ENCODE data around the gene TPP2. TPM values are rescaled to one million over a fixed set of nuclear protein-coding genes. Genes with fewer than 3 reads are reported as not detected.

TPP2 gene
- total and polyA plus RNA-seq, 9 of the 15 experiments (the other 6 are each of a cell fraction or from before 2014, with no cell fraction given), result 18.8 to 87.7 (median 55.9) TPM

DNA sequence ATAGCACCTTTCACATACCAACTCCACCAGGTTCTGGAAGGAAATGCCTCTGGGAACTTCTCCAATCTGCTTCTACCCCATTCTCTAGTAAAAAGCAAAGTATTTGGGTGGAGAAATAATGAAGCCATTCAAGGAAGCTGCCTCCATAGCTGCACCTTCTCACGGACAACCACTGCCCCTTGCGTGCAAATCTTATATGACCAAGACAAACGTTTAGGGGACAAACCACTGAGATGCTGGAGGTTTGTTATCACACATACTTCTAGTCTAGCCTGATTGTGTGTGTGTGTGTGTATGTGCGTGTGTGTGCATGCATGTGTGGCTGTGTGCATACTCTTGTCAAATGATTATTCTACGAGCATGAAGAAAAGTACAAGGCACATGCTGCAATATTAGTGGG, 104.5 kb downstream of the TPP2 start:
- no peaks in the 10 kb centered on the region for H3K9me3 ChIP-seq (replicated peaks; ENCODE audit: control insufficient read depth, insufficient read depth, low read depth, low read length)
- no peaks in the 10 kb centered on the region for H3K4me1 ChIP-seq (replicated peaks in 1 of 2; ENCODE audit: control insufficient read depth in 2 of 2, insufficient read depth in 2 of 2, low read length in 2 of 2)
- in situ Hi-C loops (cut with MboI) (loop anchor here (10.0 kb wide), 1 partner anchor 117 kb away; no protein-coding TSS in a partner anchor), intact Hi-C loops (cut with micrococcal nuclease) (no loop called here)
- H4K20me1 ChIP-seq (replicated peaks; ENCODE audit: control insufficient read depth, insufficient read depth, low read length), result no peaks in the 10 kb centered on the region
- FAIRE-seq, result peak; percentile 23
- ChIA-PET POLR2A (interaction anchor here (0.8 kb wide), 1 partner anchor 64 kb away, joined by 3 read pairs; no protein-coding TSS in a partner anchor), CTCF (ENCODE audit: low intra/inter-chr PET ratio) (no interaction called here)
- no peak for TF ChIP-seq PYGO2 (tag; IDR thresholded peaks at IDR 0.05)
- TF ChIP-seq, protein P1, sequence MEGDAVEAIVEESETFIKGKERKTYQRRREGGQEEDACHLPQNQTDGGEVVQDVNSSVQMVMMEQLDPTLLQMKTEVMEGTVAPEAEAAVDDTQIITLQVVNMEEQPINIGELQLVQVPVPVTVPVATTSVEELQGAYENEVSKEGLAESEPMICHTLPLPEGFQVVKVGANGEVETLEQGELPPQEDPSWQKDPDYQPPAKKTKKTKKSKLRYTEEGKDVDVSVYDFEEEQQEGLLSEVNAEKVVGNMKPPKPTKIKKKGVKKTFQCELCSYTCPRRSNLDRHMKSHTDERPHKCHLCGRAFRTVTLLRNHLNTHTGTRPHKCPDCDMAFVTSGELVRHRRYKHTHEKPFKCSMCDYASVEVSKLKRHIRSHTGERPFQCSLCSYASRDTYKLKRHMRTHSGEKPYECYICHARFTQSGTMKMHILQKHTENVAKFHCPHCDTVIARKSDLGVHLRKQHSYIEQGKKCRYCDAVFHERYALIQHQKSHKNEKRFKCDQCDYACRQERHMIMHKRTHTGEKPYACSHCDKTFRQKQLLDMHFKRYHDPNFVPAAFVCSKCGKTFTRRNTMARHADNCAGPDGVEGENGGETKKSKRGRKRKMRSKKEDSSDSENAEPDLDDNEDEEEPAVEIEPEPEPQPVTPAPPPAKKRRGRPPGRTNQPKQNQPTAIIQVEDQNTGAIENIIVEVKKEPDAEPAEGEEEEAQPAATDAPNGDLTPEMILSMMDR (IDR thresholded peaks at IDR 0.05 in 2 of 3, conservative IDR thresholded peaks at IDR 0.05 in 1 of 3; ENCODE audit: insufficient read depth in 2 of 3, low read depth in 1 of 3, low read length in 3 of 3), result peak in 1 of 3 experiments; percentile 11; a peak in 2 of 6 replicates
- H3K36me3 ChIP-seq (ENCODE audit: control insufficient read depth, insufficient read depth, low read length), result no peaks in the 10 kb centered on the region
- H3K4me3 ChIP-seq, result no peak overlapping the region
- H3K9me1 ChIP-seq (ENCODE audit: control insufficient read depth, insufficient read depth, low read length), result no peaks in the 10 kb centered on the region
- H3K27ac ChIP-seq (ENCODE audit: extremely low read depth, low read depth, low read length), result no peak overlapping the region
- peak; percentile 74 for ATAC-seq
- BruUV-seq (replicated peaks), result no TSS peak
- peaks cover 0 to 9% of the 10 kb centered on the region in 2 experiments; a peak in 4 of 5 replicates for H3K27me3 ChIP-seq (ENCODE audit: control insufficient read depth in 2 of 2, insufficient read depth in 2 of 2, low read length in 2 of 2)
- DNase-seq (ENCODE audit: extremely low read depth in 1 of 4, low spot score in 3 of 4), result peak in 1 of 4 experiments; percentile 21
- no peaks in the 10 kb centered on the region for H3K79me2 ChIP-seq (ENCODE audit: control insufficient read depth, insufficient read depth, low read length)
- H3K9ac ChIP-seq (ENCODE audit: insufficient read depth in 1 of 2, low read depth in 2 of 2, low read length in 2 of 2), result no peak overlapping the region
- 7% methylated on average over 5 of the region's 5 CpGs for WGBS (ENCODE audit: insufficient coverage, low coverage, missing lambda C conversion rate)
- H3K4me2 ChIP-seq (ENCODE audit: insufficient read depth, low read length), result no peak overlapping the region
- H2AFZ ChIP-seq (ENCODE audit: low read depth, low read length), result no peak overlapping the region

Data from K562 (cell line).